PC-3 (cell line): ENCODE data around the gene TMEM131L. TPM values are rescaled to one million over a fixed set of nuclear protein-coding genes. Genes with fewer than 3 reads are reported as not detected.
A peak's percentile ranks its signal among the peaks of the same experiment; 100 is the strongest.

Experiments
- ATAC-seq: fragments of 200-7000 bp; cut with Tn5 transposase; 2 replicates; pipeline ENCODE4 v1.9.1; 2020; ENCODE audit warnings: mild to moderate bottlenecking, moderate library complexity
- BruUV-seq: library from RNA; stranded (reverse); fragments of 400-500 nt; replicated peaks from 2 replicates; lab custom pipeline; 2021; lab: Mats Ljungman, UMichigan
- CTCF ChIA-PET: fragments of 300-600 bp; sonication (Branson Sonifier 250); formaldehyde crosslinking; loops from one replicate; lab custom pipeline; 2022; ENCODE audit warnings: antibody characterized with exemption; lab: Charles Lee
- POLR2A ChIA-PET: fragments of 300-600 bp; sonication (Branson Sonifier 250); formaldehyde crosslinking; loops from one replicate; lab custom pipeline; 2022; ENCODE audit warnings: antibody characterized with exemption; ENCODE audit not compliant: unreplicated experiment; lab: Charles Lee
- DNase-seq: peaks from one replicate; pipeline ENCODE4 v3.0.0-alpha.2; 2015
- H2AFZ ChIP-seq: fragments of 300-600 bp; sonication (generic); 2 replicates; pipeline ENCODE4 v1.6.0; 2016; ENCODE audit warnings: antibody characterized with exemption, low read length
- H3F3A ChIP-seq: fragments of 300-600 bp; sonication (generic); one replicate; pipeline ENCODE4 v1.6.0; 2017; ENCODE audit warnings: antibody characterized with exemption, low read length, control low read depth, mild to moderate bottlenecking; ENCODE audit not compliant: unreplicated experiment
- H3K27ac ChIP-seq: fragments of 300-600 bp; sonication (generic); 2 replicates; pipeline ENCODE4 v1.5.1; 2016; ENCODE audit warnings: mild to moderate bottlenecking, low read length
- H3K27me3 ChIP-seq: fragments of 300-600 bp; sonication (generic); 2 replicates; pipeline ENCODE4 v1.6.1; 2016; ENCODE audit warnings: low read length, mixed read lengths
- H3K36me3 ChIP-seq: fragments of 300-600 bp; sonication (generic); 2 replicates; pipeline ENCODE4 v1.6.1; 2016; ENCODE audit warnings: low read depth, mixed run types, low read length, mixed read lengths
- H3K4me1 ChIP-seq: fragments of 300-600 bp; sonication (generic); 2 replicates; pipeline ENCODE4 v1.5.1; 2016; ENCODE audit warnings: low read length; ENCODE audit not compliant: insufficient read depth
- H3K4me2 ChIP-seq: fragments of 300-600 bp; sonication (generic); 2 replicates; pipeline ENCODE4 v1.6.0; 2016; ENCODE audit warnings: low read length
- H3K4me3 ChIP-seq: fragments of 300-600 bp; sonication (generic); 2 replicates; pipeline ENCODE4 v1.5.1; 2016; ENCODE audit warnings: mild to moderate bottlenecking, low read length, mixed read lengths
- H3K79me2 ChIP-seq: fragments of 300-600 bp; sonication (generic); 2 replicates; pipeline ENCODE4 v1.6.1; 2017; ENCODE audit warnings: low read length, mixed read lengths
- H3K9ac ChIP-seq: fragments of 300-600 bp; sonication (generic); 2 replicates; pipeline ENCODE4 v1.6.0; 2016; ENCODE audit warnings: mild to moderate bottlenecking, low read length
- H3K9me2 ChIP-seq: fragments of 300-600 bp; sonication (generic); replicated peaks from 2 replicates; pipeline ENCODE4 v1.6.1; 2016; ENCODE audit warnings: mixed run types, low read length, mixed read lengths
- H3K9me3 ChIP-seq: fragments of 300-600 bp; sonication (generic); 2 replicates; pipeline ENCODE4 v1.6.1; 2016; ENCODE audit warnings: low read length, mixed read lengths
- H4K20me1 ChIP-seq: fragments of 300-600 bp; sonication (generic); 2 replicates; pipeline ENCODE4 v1.6.1; 2016; ENCODE audit warnings: low read length, mixed read lengths
- EZH2 ChIP-seq: fragments of 300-600 bp; sonication (generic); IDR thresholded peaks from one replicate; pipeline ENCODE4 v1.6.1; 2017; ENCODE audit warnings: antibody characterized with exemption, mild to moderate bottlenecking, low read length; ENCODE audit not compliant: unreplicated experiment
- EZH2phosphoT487 ChIP-seq: fragments of 300-600 bp; sonication (generic); IDR thresholded peaks from 2 replicates; pipeline ENCODE4 v1.6.1; 2018; ENCODE audit warnings: mild to moderate bottlenecking, antibody characterized with exemption, low read length, borderline replicate concordance
- intact Hi-C: fragments of 100-400 bp; cut with micrococcal nuclease; formaldehyde crosslinking; loops from 2 replicates; pipeline ENCODE4 v1.9.0; 2023
- total RNA-seq: library from RNA; depleted of rRNA; stranded (reverse); fragments of >200 nt; gene quantifications from 2 replicates; pipeline ENCODE4 v1.2.3, GENCODE V29; 2014
- TF ChIP-seq, protein P1 (sequence below): fragments of 300-600 bp; sonication (generic); conservative IDR thresholded peaks from 2 replicates; pipeline ENCODE4 v1.5.1; 2017; ENCODE audit warnings: antibody characterized with exemption, low read depth, mild to moderate bottlenecking, low read length

Gene TMEM131L
- total RNA-seq, 1 experiment from 2014 or later, result 7.7 TPM

DNA sequence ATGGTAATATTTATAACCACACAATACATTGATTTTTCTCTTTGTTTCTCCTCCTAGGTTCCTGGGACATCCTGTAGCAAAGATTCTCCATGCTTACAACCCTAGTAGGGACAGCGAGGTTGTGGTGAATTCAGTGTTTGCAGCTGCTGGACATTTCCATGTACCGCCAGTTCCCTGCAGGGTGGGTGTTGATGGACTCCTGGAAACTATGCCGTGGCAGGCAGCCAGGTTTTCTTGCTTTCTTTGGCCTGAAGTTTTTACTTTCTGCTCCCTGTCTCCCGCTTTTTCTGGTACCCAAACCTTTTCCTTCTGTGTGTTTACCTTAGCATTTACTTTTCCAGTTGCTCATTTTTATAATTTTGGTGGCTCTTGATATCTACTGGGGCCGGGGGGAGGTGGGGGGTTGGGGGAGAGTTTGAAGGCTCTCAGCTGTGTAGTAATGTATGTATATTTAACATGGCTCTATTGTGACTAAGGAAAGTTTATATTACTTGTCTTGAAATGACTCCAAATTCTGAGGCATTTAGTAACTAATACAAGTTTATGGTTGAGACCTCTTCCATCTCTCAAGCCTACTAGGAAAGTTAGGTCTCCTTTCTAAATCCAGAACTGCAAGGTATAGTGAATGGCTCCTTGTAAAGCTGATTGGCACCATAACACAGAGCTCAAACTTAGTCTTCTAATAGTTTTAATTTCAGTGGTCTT is 89.7 kb downstream of the TMEM131L start:
- no peaks in the 10 kb centered on the region for H3K9me3 ChIP-seq
- CTCF ChIA-PET, result no interaction called here
- no peak overlapping the region for H3K9ac ChIP-seq
- H3K4me1 ChIP-seq, result peaks cover 24% of the 10 kb centered on the region
- ATAC-seq, result peak; percentile 83
- H3K27me3 ChIP-seq, result no peaks in the 10 kb centered on the region
- no peak overlapping the region for H3K4me3 ChIP-seq
- intact Hi-C loops, result loop anchor here (5.0 kb wide), 1 partner anchor 89 kb away; the partner anchor contains the start of gene TMEM131L
- H3K36me3 ChIP-seq, result no peaks in the 10 kb centered on the region
- H3F3A ChIP-seq, result no peaks in the 10 kb centered on the region
- POLR2A ChIA-PET, result no interaction called here
- H3K27ac ChIP-seq, result peak overlapping the region; percentile 53
- peak overlapping the region; percentile 61 for H3K4me2 ChIP-seq
- no peaks in the 10 kb centered on the region for H3K9me2 ChIP-seq
- no TSS peak for BruUV-seq
- no peak for TF ChIP-seq EZH2phosphoT487
- TF ChIP-seq, protein P1, sequence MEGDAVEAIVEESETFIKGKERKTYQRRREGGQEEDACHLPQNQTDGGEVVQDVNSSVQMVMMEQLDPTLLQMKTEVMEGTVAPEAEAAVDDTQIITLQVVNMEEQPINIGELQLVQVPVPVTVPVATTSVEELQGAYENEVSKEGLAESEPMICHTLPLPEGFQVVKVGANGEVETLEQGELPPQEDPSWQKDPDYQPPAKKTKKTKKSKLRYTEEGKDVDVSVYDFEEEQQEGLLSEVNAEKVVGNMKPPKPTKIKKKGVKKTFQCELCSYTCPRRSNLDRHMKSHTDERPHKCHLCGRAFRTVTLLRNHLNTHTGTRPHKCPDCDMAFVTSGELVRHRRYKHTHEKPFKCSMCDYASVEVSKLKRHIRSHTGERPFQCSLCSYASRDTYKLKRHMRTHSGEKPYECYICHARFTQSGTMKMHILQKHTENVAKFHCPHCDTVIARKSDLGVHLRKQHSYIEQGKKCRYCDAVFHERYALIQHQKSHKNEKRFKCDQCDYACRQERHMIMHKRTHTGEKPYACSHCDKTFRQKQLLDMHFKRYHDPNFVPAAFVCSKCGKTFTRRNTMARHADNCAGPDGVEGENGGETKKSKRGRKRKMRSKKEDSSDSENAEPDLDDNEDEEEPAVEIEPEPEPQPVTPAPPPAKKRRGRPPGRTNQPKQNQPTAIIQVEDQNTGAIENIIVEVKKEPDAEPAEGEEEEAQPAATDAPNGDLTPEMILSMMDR, result no peak
- no peak for TF ChIP-seq EZH2
- no peaks in the 10 kb centered on the region for H3K79me2 ChIP-seq
- peak; percentile 34 for DNase-seq
- H2AFZ ChIP-seq, result no peak overlapping the region
- H4K20me1 ChIP-seq, result no peaks in the 10 kb centered on the region

GRCh38 chr4:153556435-153556815 is 90.3 kb downstream of the TMEM131L start:
- TF ChIP-seq EZH2 (no peak), EZH2phosphoT487 (no peak)
- TF ChIP-seq, protein P1, result no peak
- Histone ChIP-seq H3K9me3 (no peaks in the 10 kb centered on the region), H3K4me3 (no peak overlapping the region), H3K4me1 (peaks cover 24% of the 10 kb centered on the region), H3K9me2 (no peaks in the 10 kb centered on the region), H3K36me3 (no peaks in the 10 kb centered on the region; the same call in 1 of the 2 replicates), H3K9ac (no peak overlapping the region), H3K27me3 (no peaks in the 10 kb centered on the region), H3K4me2 (peak overlapping the region; percentile 36), H3K79me2 (no peaks in the 10 kb centered on the region), H3K27ac (peak overlapping the region; percentile 53), H3F3A (no peaks in the 10 kb centered on the region), H2AFZ (no peak overlapping the region), H4K20me1 (no peaks in the 10 kb centered on the region)
- ChIA-PET CTCF (no interaction called here), POLR2A (no interaction called here)
- intact Hi-C loops, result loop anchor here (5.0 kb wide), 1 partner anchor 89 kb away; the partner anchor contains the start of gene TMEM131L
- no TSS peak for BruUV-seq
- peak; percentile 88 for ATAC-seq
- peak; percentile 41 for DNase-seq

DNA sequence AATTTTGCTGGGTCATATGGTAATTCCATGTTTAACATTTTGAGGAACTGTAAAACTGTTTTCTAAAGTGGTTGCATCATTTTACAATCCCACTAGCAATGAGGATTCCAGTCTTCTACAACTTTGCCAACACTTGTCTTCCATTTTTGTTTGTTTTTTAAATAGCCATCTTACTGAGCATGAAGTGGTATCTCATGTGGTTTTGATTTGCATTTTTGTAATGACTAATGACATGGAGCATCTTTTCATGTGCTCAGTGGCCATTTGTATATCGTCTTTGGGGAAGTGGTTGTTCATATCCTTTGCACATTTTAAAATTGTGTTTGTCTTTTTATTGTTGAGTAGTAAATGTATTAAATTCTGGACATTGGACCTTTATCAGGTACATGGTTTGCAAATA is 94.7 kb downstream of the TMEM131L start:
- ATAC-seq, result no peak
- H2AFZ ChIP-seq, result no peak overlapping the region
- no peak overlapping the region for H3K9ac ChIP-seq
- no peaks in the 10 kb centered on the region for H3K27me3 ChIP-seq
- BruUV-seq, result no TSS peak
- H3K79me2 ChIP-seq, result no peaks in the 10 kb centered on the region
- no peaks in the 10 kb centered on the region for H4K20me1 ChIP-seq
- H3K36me3 ChIP-seq, result no peaks in the 10 kb centered on the region; the same call in 1 of the 2 replicates
- ChIA-PET CTCF (no interaction called here), POLR2A (no interaction called here)
- H3K4me1 ChIP-seq, result peaks cover 19% of the 10 kb centered on the region
- no peak overlapping the region for H3K4me2 ChIP-seq
- TF ChIP-seq, protein P1, result no peak
- TF ChIP-seq EZH2phosphoT487, result no peak
- no peak for TF ChIP-seq EZH2
- H3K4me3 ChIP-seq, result no peak overlapping the region
- DNase-seq, result no peak
- H3F3A ChIP-seq, result no peaks in the 10 kb centered on the region
- intact Hi-C loops, result no loop called here
- H3K27ac ChIP-seq, result no peak overlapping the region
- H3K9me2 ChIP-seq, result no peaks in the 10 kb centered on the region
- H3K9me3 ChIP-seq, result no peaks in the 10 kb centered on the region
